CD4-positive, alpha-beta T cell (primary cell): ENCODE measurements around the gene CD53. TPM values are rescaled to one million over a fixed set of nuclear protein-coding genes. Genes with fewer than 3 reads are reported as not detected.

ENCODE experiments used
- ATAC-seq: fragments of 200-7000 bp; cut with Tn5 transposase; one replicate; pipeline ENCODE4 v1.10.0; 2022; ENCODE audit warnings: mild to moderate bottlenecking; ENCODE audit not compliant: poor library complexity
- CTCF ChIA-PET: fragments of 350-600 bp; sonication (Branson Sonifier 250); formaldehyde crosslinking; loops from one replicate; lab custom pipeline; 2021; ENCODE audit warnings: antibody characterized with exemption, inconsistent platforms; lab: Charles Lee
- POLR2A ChIA-PET: fragments of 350-600 bp; sonication (Branson Sonifier 250); formaldehyde crosslinking; loops from one replicate; lab custom pipeline; 2021; ENCODE audit warnings: antibody characterized with exemption, inconsistent platforms; lab: Charles Lee
- DNase-seq, 14 experiments: peaks; one replicate each; pipeline ENCODE4 v3.0.0-alpha.2; 2013 to 2020; ENCODE audit warnings: mixed read lengths in 2 of 14
- H3K27ac ChIP-seq, 2 donors: one replicate each; pipeline versions ENCODE4 v1.5.1 to v1.7.0; 2013; ENCODE audit warnings: low read length in 2 of 2, low read depth in 1 of 2, mild to moderate bottlenecking in 1 of 2
- H3K27me3 ChIP-seq, 2 experiments: 1 replicate in 1 of 2; 2 replicates in 1 of 2; pipeline versions ENCODE4 v1.6.1 to v1.7.0; 2013; ENCODE audit warnings: low read length in 2 of 2, control low read depth in 1 of 2, mild to moderate bottlenecking in 1 of 2, moderate library complexity in 1 of 2; ENCODE audit not compliant: insufficient read depth in 2 of 2, control insufficient read depth in 1 of 2
- H3K36me3 ChIP-seq: one replicate; pipeline ENCODE4 v1.6.1; 2013; ENCODE audit warnings: low read length, control low read depth; ENCODE audit not compliant: insufficient read depth
- H3K4me1 ChIP-seq: one replicate; pipeline ENCODE4 v1.6.1; 2013; ENCODE audit warnings: low read length, control low read depth; ENCODE audit not compliant: insufficient read depth
- H3K4me3 ChIP-seq: one replicate; pipeline ENCODE4 v1.5.1; 2013; ENCODE audit warnings: mild to moderate bottlenecking, low read length, moderate library complexity
- H3K9me3 ChIP-seq, 2 experiments: 1 replicate in 1 of 2; 2 replicates in 1 of 2; pipeline versions ENCODE4 v1.6.1 to v1.7.0; 2013; ENCODE audit warnings: low read length in 2 of 2, mild to moderate bottlenecking in 2 of 2, control low read depth in 1 of 2, moderate library complexity in 1 of 2; ENCODE audit not compliant: control insufficient read depth in 1 of 2, insufficient read depth in 1 of 2
- H3K27ac Mint-ChIP-seq: one replicate; pipeline ENCODE4 v1.8.0; 2020; ENCODE audit warnings: mixed read lengths
- H3K27me3 Mint-ChIP-seq: one replicate; pipeline ENCODE4 v1.8.0; 2021; ENCODE audit warnings: mixed read lengths
- H3K36me3 Mint-ChIP-seq: one replicate; pipeline ENCODE4 v1.8.0; 2021; ENCODE audit warnings: low read depth, mixed read lengths
- H3K4me1 Mint-ChIP-seq: one replicate; pipeline ENCODE4 v1.8.0; 2021; ENCODE audit warnings: low read depth, mixed read lengths
- H3K4me3 Mint-ChIP-seq: one replicate; pipeline ENCODE4 v1.8.0; 2020; ENCODE audit warnings: mild to moderate bottlenecking, mixed read lengths
- H3K9me3 Mint-ChIP-seq: one replicate; pipeline ENCODE4 v1.8.0; 2020; ENCODE audit warnings: mixed read lengths
- intact Hi-C, 2 experiments: fragments of 100-400 bp; cut with DNase I in 1 of 2; cut with micrococcal nuclease in 1 of 2; formaldehyde crosslinking; loops; one replicate each; pipeline versions ENCODE4 v1.15.1 to v1.9.0; 2023 to 2025; cut with DNase I, micrococcal nuclease
- total RNA-seq, 174 experiments: library from RNA in 2 of 174; stranded (reverse) in 2 of 174; gene quantifications; one replicate each; pipeline ENCODE4 v1.2.3 and lab custom pipeline; 2021 to 2026
- TF ChIP-seq, protein P1 (sequence below): fragments of 200-600 bp; IDR thresholded peaks from one replicate; pipeline ENCODE4 v1.8.0; 2022; ENCODE audit warnings: antibody characterized with exemption, mild to moderate bottlenecking

Gene CD53
- total RNA-seq, 2 experiments from 2014 or later: 169 to 176 TPM

GRCh38 chr1:110918016-110918415 lies 45.1 kb downstream of the CD53 start:
- Histone ChIP-seq H3K4me3 (no peak overlapping the region), H3K36me3 (no peaks in the 10 kb centered on the region), H3K27ac (no peak overlapping the region), H3K9me3 (peaks cover 7 to 9% of the 10 kb centered on the region in 2 experiments), H3K4me1 (peaks cover 4% of the 10 kb centered on the region), H3K27me3 (no peaks in the 10 kb centered on the region)
- no peak overlapping the region for H3K27ac Mint-ChIP-seq
- H3K27me3 Mint-ChIP-seq: peaks cover 18% of the 10 kb centered on the region
- H3K9me3 Mint-ChIP-seq: peaks cover 8% of the 10 kb centered on the region
- H3K4me1 Mint-ChIP-seq: peaks cover 13% of the 10 kb centered on the region
- peaks cover 34% of the 10 kb centered on the region for H3K36me3 Mint-ChIP-seq
- TF ChIP-seq, protein P1, sequence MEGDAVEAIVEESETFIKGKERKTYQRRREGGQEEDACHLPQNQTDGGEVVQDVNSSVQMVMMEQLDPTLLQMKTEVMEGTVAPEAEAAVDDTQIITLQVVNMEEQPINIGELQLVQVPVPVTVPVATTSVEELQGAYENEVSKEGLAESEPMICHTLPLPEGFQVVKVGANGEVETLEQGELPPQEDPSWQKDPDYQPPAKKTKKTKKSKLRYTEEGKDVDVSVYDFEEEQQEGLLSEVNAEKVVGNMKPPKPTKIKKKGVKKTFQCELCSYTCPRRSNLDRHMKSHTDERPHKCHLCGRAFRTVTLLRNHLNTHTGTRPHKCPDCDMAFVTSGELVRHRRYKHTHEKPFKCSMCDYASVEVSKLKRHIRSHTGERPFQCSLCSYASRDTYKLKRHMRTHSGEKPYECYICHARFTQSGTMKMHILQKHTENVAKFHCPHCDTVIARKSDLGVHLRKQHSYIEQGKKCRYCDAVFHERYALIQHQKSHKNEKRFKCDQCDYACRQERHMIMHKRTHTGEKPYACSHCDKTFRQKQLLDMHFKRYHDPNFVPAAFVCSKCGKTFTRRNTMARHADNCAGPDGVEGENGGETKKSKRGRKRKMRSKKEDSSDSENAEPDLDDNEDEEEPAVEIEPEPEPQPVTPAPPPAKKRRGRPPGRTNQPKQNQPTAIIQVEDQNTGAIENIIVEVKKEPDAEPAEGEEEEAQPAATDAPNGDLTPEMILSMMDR: no peak
- intact Hi-C loops: loop anchor here in 1 of 2 experiments (5.0 kb wide), 1 partner anchor 36 kb away; no protein-coding TSS in a partner anchor
- ChIA-PET POLR2A (no interaction called here), CTCF (no interaction called here)
- ATAC-seq: no peak
- DNase-seq: no peak
- no peak overlapping the region for H3K4me3 Mint-ChIP-seq

DNA sequence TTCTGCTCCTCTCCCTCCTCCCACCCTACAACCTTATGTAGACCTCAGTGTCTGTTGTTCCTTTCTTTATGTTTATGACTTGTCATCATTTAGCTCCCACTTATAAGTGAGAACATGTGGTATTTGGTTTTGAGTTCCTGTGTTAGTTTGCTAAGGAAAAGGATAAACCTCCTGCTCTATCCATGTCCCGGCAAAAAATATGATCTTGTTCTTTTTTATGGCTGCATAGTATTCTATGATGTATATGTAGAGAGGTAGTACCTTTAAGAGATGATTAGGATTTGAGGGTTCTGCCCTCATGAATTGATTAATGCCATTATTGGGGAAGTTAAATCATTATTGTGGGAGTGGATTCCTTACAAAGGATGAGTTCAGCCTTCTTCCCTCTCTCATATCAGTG lies 49.0 kb downstream of the CD53 start:
- Histone ChIP-seq H3K27me3 (no peaks in the 10 kb centered on the region), H3K27ac (no peak overlapping the region), H3K4me3 (no peak overlapping the region), H3K9me3 (peaks cover 4 to 5% of the 10 kb centered on the region in 2 experiments), H3K36me3 (no peaks in the 10 kb centered on the region), H3K4me1 (peaks cover 2% of the 10 kb centered on the region)
- H3K36me3 Mint-ChIP-seq: peaks cover 29% of the 10 kb centered on the region
- ChIA-PET CTCF (no interaction called here), POLR2A (no interaction called here)
- H3K27ac Mint-ChIP-seq: no peak overlapping the region
- H3K9me3 Mint-ChIP-seq: peaks cover 9% of the 10 kb centered on the region
- DNase-seq (no peak), ATAC-seq (no peak)
- intact Hi-C loops: loop anchor here in 1 of 2 experiments (5.0 kb wide), 1 partner anchor 40 kb away; the partner anchor contains the start of gene LRIF1
- TF ChIP-seq, protein P1: no peak
- H3K27me3 Mint-ChIP-seq: peaks cover 13% of the 10 kb centered on the region
- H3K4me3 Mint-ChIP-seq: no peak overlapping the region
- peaks cover 4% of the 10 kb centered on the region for H3K4me1 Mint-ChIP-seq

- Histone ChIP-seq H3K9me3 (peaks cover 0 to 4% of the 10 kb centered on the region in 2 experiments), H3K4me1 (no peaks in the 10 kb centered on the region), H3K36me3 (no peaks in the 10 kb centered on the region), H3K27ac (no peak overlapping the region), H3K4me3 (no peak overlapping the region), H3K27me3 (no peaks in the 10 kb centered on the region)
- ChIA-PET POLR2A (no interaction called here), CTCF (no interaction called here)
- TF ChIP-seq, protein P1: no peak
- Mint-ChIP-seq H3K27me3 (no peaks in the 10 kb centered on the region), H3K4me3 (no peak overlapping the region), H3K27ac (no peak overlapping the region), H3K36me3 (peaks cover 27% of the 10 kb centered on the region), H3K4me1 (no peaks in the 10 kb centered on the region), H3K9me3 (peaks cover 30% of the 10 kb centered on the region)
- no peak for DNase-seq
- intact Hi-C loops: no loop called here
- no peak for ATAC-seq
Observed at GRCh38 chr1:110927484-110928075, 54.6 kb downstream of the CD53 start.
